CD4-positive, alpha-beta T cell treated with Interleukin-2 at 100 ng/mL for 4 hours (primary cell): ENCODE measurements around the gene IFTAP.
"Not testable (repeated sequence)": the region's sequence is repeated elsewhere in the genome, so short reads cannot be mapped to it uniquely, and the experiment has no call there.

Experiments used
- DNase-seq: peaks from one replicate; pipeline ENCODE4 v3.0.0-alpha.2; 2020; ENCODE audit warnings: low spot score

IFTAP gene

GRCh38 chr11:36594316-36594989 is at the start of gene IFTAP:
Gene IFTAP (plus strand): TSS chr11:36594502. CDS start chr11:36610104, 15,602 bp downstream.
- DNase-seq = peak; percentile 30

- no peak for DNase-seq
Observed at GRCh38 chr11:36550385-36551115, 43.8 kb upstream of the IFTAP start.

GRCh38 chr11:36557390-36557789 is 36.9 kb upstream of the IFTAP start:
- not testable (repeated sequence) for DNase-seq

GRCh38 chr11:36557991-36558390 is 36.3 kb upstream of the IFTAP start:
- DNase-seq = no peak

- peak; percentile 29 for DNase-seq
Observed at GRCh38 chr11:36558571-36559413, 35.5 kb upstream of the IFTAP start.

- DNase-seq = peak; percentile 55
Observed at GRCh38 chr11:36564376-36565030, 29.8 kb upstream of the IFTAP start.

GRCh38 chr11:36565031-36565610 is 29.2 kb upstream of the IFTAP start:
- no peak for DNase-seq

GRCh38 chr11:36566407-36567053 is 27.8 kb upstream of the IFTAP start:
- DNase-seq = no peak

- no peak for DNase-seq
Observed at GRCh38 chr11:36567694-36568093, 26.6 kb upstream of the IFTAP start, which contains the start of gene RAG1. Gene RAG1 (plus strand): TSS chr11:36568007. CDS start chr11:36573305, 5,298 bp downstream.

GRCh38 chr11:36569095-36569494 is 25.2 kb upstream of the IFTAP start:
- DNase-seq = no peak

GRCh38 chr11:36574486-36574885 is 19.8 kb upstream of the IFTAP start:
- DNase-seq = no peak

GRCh38 chr11:36577373-36577772 is 16.9 kb upstream of the IFTAP start:
- DNase-seq = no peak

- DNase-seq = no peak
Observed at GRCh38 chr11:36577859-36578258, 16.4 kb upstream of the IFTAP start.

- DNase-seq = no peak
Observed at GRCh38 chr11:36578458-36578857, 15.8 kb upstream of the IFTAP start.

- DNase-seq = no peak
Observed at GRCh38 chr11:36581536-36581935, 12.8 kb upstream of the IFTAP start.

- DNase-seq = no peak
Observed at GRCh38 chr11:36583667-36584066, 10.6 kb upstream of the IFTAP start.

GRCh38 chr11:36586543-36586942 is 7.8 kb upstream of the IFTAP start:
- DNase-seq = no peak

- DNase-seq = no peak
Observed at GRCh38 chr11:36588099-36588498, 6.2 kb upstream of the IFTAP start.

- DNase-seq = no peak
Observed at GRCh38 chr11:36590513-36590912, 3.8 kb upstream of the IFTAP start.

- DNase-seq = no peak
Observed at GRCh38 chr11:36591433-36591832, 2.9 kb upstream of the IFTAP start.

GRCh38 chr11:36596880-36597279 is 2.6 kb downstream of the IFTAP start:
- DNase-seq = no peak
